ENCODE data around the gene MEGF6. TPM values are rescaled to one million over a fixed set of nuclear protein-coding genes. Genes with fewer than 3 reads are reported as not detected.

The MEGF6 gene
- total and polyA plus RNA-seq, 11 donors = 1.9 to 16.2 (median 5.1) TPM

- WGBS, 4 donors = 81 to 95% (median 86%) methylated on average over 7 to 19 of the region's 19 CpGs
- Histone ChIP-seq H3K4me3 (no peak overlapping the region), H3K27me3 (no peaks in the 10 kb centered on the region), H3K9me3 (no peaks in the 10 kb centered on the region), H3K36me3 (peaks cover 0 to 3% (median 0%) of the 10 kb centered on the region in 9 donors), H3K4me1 (no peaks in the 10 kb centered on the region), H3K27ac (no peak overlapping the region)
- intact Hi-C loops (cut with DNase I) = loop anchor here in 6 of 10 donors (10.0 kb wide), 2 partner anchors 67 to 227 kb away; no protein-coding TSS in a partner anchor
- TF ChIP-seq POLR2A (IDR thresholded peaks at IDR 0.05) (no peak), CTCF (IDR thresholded peaks at IDR 0.05) (no peak)
- DNase-seq (no peak), ATAC-seq (no peak)
Measured at GRCh38 chr1:3497521-3497920, 113.8 kb downstream of the MEGF6 start.

- TF ChIP-seq CTCF (IDR thresholded peaks at IDR 0.05) = no peak
- TF ChIP-seq POLR2A (IDR thresholded peaks at IDR 0.05) = no peak
- Histone ChIP-seq H3K4me1 (no peaks in the 10 kb centered on the region), H3K27ac (no peak overlapping the region), H3K9me3 (no peaks in the 10 kb centered on the region), H3K4me3 (no peak overlapping the region), H3K27me3 (no peaks in the 10 kb centered on the region), H3K36me3 (peaks cover 0 to 3% (median 0%) of the 10 kb centered on the region in 9 donors)
- 95 to 98% (median 95%) methylated on average over 8 to 20 of the region's 20 CpGs for WGBS, 4 donors
- DNase-seq (no peak), ATAC-seq (no peak)
- intact Hi-C loops (cut with DNase I) = loop anchor here in 6 of 10 donors (10.0 kb wide), 2 partner anchors 68 to 228 kb away; no protein-coding TSS in a partner anchor
Measured at GRCh38 chr1:3496916-3497315, 114.4 kb downstream of the MEGF6 start.

GRCh38 chr1:3495776-3496745 lies 115.2 kb downstream of the MEGF6 start:
- intact Hi-C loops (cut with DNase I) = loop anchor here in 6 of 10 donors (10.0 kb wide), 2 partner anchors 69 to 229 kb away; no protein-coding TSS in a partner anchor
- DNase-seq = no peak
- H3K27ac ChIP-seq = no peak overlapping the region
- H3K27me3 ChIP-seq = no peaks in the 10 kb centered on the region
- H3K4me3 ChIP-seq = no peak overlapping the region
- H3K4me1 ChIP-seq = peaks cover 0 to 7% (median 0%) of the 10 kb centered on the region in 12 donors
- H3K9me3 ChIP-seq = no peaks in the 10 kb centered on the region
- WGBS, 4 donors = 86 to 92% (median 88%) methylated on average over 24 to 36 of the region's 36 CpGs
- H3K36me3 ChIP-seq = peaks cover 0 to 3% (median 0%) of the 10 kb centered on the region in 9 donors
- no peak for TF ChIP-seq CTCF (IDR thresholded peaks at IDR 0.05)
- no peak for TF ChIP-seq POLR2A (IDR thresholded peaks at IDR 0.05)
- ATAC-seq = no peak

All from heart left ventricle (tissue), 16 donors.